Gastrocnemius medialis (tissue), 4 donors: ENCODE results near the gene NDP.

Experiments used
- POLR2A ChIP-seq, 2 donors: fragments of 450-650 bp; IDR thresholded peaks; one replicate each; pipeline ENCODE4 v1.6.1; 2017; ENCODE audit warnings: antibody characterized with exemption in 2 of 2, mild to moderate bottlenecking in 2 of 2, moderate library complexity in 2 of 2
- TF ChIP-seq, protein P1 (sequence below), 5 experiments: fragments of 450-650 bp in 3 of 5; fragments of 200-600 bp in 2 of 5; sonication (generic) in 2 of 5; IDR thresholded peaks in 4 of 5; conservative IDR thresholded peaks in 1 of 5; 1 replicate in 4 of 5; 2 replicates in 1 of 5; pipeline ENCODE4 v1.5.1; 2016 to 2019; ENCODE audit warnings: antibody characterized with exemption in 5 of 5, mild to moderate bottlenecking in 3 of 5, moderate library complexity in 3 of 5

DNA sequence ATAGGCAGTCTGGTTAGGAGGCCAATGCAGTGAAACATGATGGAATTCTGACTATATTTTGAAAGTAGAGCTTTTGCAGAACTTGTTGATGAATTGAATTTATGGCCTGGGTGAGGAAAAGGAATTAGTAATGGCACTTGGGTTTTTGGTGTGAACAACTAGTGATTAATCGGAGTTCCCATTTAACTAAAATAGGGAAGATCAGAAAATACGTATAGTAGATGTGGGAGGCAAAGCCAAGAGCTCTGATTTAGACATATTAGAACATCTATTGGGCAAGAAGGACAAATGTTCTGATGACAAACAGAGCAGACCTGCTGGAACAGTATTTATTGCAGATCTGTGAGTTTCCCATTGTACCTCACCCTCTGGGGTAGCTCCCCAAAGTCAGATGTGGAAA lies 12.3 kb upstream of the NDP start:
- TF ChIP-seq, protein P1, sequence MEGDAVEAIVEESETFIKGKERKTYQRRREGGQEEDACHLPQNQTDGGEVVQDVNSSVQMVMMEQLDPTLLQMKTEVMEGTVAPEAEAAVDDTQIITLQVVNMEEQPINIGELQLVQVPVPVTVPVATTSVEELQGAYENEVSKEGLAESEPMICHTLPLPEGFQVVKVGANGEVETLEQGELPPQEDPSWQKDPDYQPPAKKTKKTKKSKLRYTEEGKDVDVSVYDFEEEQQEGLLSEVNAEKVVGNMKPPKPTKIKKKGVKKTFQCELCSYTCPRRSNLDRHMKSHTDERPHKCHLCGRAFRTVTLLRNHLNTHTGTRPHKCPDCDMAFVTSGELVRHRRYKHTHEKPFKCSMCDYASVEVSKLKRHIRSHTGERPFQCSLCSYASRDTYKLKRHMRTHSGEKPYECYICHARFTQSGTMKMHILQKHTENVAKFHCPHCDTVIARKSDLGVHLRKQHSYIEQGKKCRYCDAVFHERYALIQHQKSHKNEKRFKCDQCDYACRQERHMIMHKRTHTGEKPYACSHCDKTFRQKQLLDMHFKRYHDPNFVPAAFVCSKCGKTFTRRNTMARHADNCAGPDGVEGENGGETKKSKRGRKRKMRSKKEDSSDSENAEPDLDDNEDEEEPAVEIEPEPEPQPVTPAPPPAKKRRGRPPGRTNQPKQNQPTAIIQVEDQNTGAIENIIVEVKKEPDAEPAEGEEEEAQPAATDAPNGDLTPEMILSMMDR (IDR thresholded peaks at IDR 0.05 in 4 of 5, conservative IDR thresholded peaks at IDR 0.05 in 1 of 5): no peak
- no peak for TF ChIP-seq POLR2A (IDR thresholded peaks at IDR 0.05)
